K562 (cell line): Measurements from ENCODE around the gene TLCD1. TPM values are rescaled to one million over a fixed set of nuclear protein-coding genes. Genes with fewer than 3 reads are reported as not detected.

ENCODE experiments used
- E2F3 ChIP-seq: fragments of 250-450 bp; sonication (Bioruptor Pico); IDR thresholded peaks from 2 replicates; pipeline ENCODE4 v1.4.0; 2020; ENCODE audit warnings: mild to moderate bottlenecking
- E2F6 ChIP-seq, 2 experiments: IDR thresholded peaks; 2 replicates each; pipeline ENCODE4 v1.6.1; 2011; ENCODE audit warnings: borderline replicate concordance in 1 of 2, control low read depth in 1 of 2, low read depth in 1 of 2, low read length in 1 of 2, mild to moderate bottlenecking in 1 of 2, mixed read lengths in 1 of 2, moderate library complexity in 1 of 2; ENCODE audit not compliant: insufficient read depth in 1 of 2, insufficient read length in 1 of 2, poor library complexity in 1 of 2, severe bottlenecking in 1 of 2; ENCODE audit errors: extremely low read depth in 1 of 2
- FOXK1 ChIP-seq: sonication (generic); formaldehyde crosslinking; IDR thresholded peaks from 2 replicates; pipeline ENCODE4 v1.8.0; 2022; ENCODE audit warnings: missing genetic modification reagents, mild to moderate bottlenecking, borderline replicate concordance
- GTF2B ChIP-seq: IDR thresholded peaks from 2 replicates; pipeline ENCODE4 v1.6.1; 2011; ENCODE audit not compliant: insufficient read length; ENCODE audit errors: extremely low read depth
- MED1 ChIP-seq: sonication (generic); formaldehyde crosslinking; IDR thresholded peaks from 2 replicates; pipeline ENCODE4 v1.8.1; 2023; ENCODE audit warnings: missing genetic modification reagents, borderline replicate concordance
- U2AF2 ChIP-seq: fragments of 200-400 bp; formaldehyde crosslinking; optimal IDR thresholded peaks from 2 replicates; pipeline ENCODE3; 2017; ENCODE audit warnings: low read depth, mild to moderate bottlenecking, low read length
- ZNF239 ChIP-seq: fragments of 250-450 bp; sonication (Bioruptor Pico); IDR thresholded peaks from 2 replicates; pipeline ENCODE4 v1.4.0; 2020; ENCODE audit warnings: mild to moderate bottlenecking
- ZNF318 ChIP-seq, 2 experiments: fragments of 450-650 bp; IDR thresholded peaks; 2 replicates each; pipeline ENCODE4 v1.6.1; 2016; ENCODE audit warnings: mild to moderate bottlenecking in 2 of 2, borderline replicate concordance in 1 of 2, low read depth in 1 of 2, moderate library complexity in 1 of 2
- polyA plus RNA-seq, 8 experiments: library from polyadenylated mRNA; depleted of rRNA in 4 of 8; stranded (reverse) in 5 of 8; unstranded in 3 of 8; fragments of >200 nt; fragmentation: Nextera tagmentation in 2 of 8; fragmentation: Illumina TruSeq in 1 of 8; extraction: Ambion mirVana in 2 of 8; extraction: Trizol in 1 of 8; gene quantifications; 2 replicates each; pipeline versions ENCODE4 v1.2.1 to v1.2.3, GENCODE V29; 2011 to 2014; ENCODE audit warnings: inconsistent platforms in 1 of 8, missing spikeins in 1 of 8
- total RNA-seq, 7 experiments: library from RNA; depleted of rRNA in 6 of 7; stranded (reverse); fragments of >200 nt in 6 of 7; fragmentation: Illumina TruSeq in 2 of 7; extraction: Trizol in 2 of 7; gene quantifications; 2 replicates each; pipeline versions ENCODE4 v1.2.1 to v1.2.3, GENCODE V29; 2011 to 2021; ENCODE audit warnings: low replicate concordance in 1 of 7
- TF ChIP-seq, protein P1 (sequence below), 2 experiments: fragments of 450-650 bp; IDR thresholded peaks; 2 replicates each; pipeline ENCODE4 v1.6.1; 2016
- TF ChIP-seq, protein P2 (sequence below): fragments of 250-450 bp; sonication (Bioruptor Pico); IDR thresholded peaks from 2 replicates; pipeline ENCODE4 v1.5.1; 2021; ENCODE audit warnings: mild to moderate bottlenecking

TLCD1 gene
- total and polyA plus RNA-seq, 9 of the 15 experiments (the other 6 are each of a cell fraction or from before 2014, with no cell fraction given): 6.8 to 37.7 (median 21.7) TPM

DNA sequence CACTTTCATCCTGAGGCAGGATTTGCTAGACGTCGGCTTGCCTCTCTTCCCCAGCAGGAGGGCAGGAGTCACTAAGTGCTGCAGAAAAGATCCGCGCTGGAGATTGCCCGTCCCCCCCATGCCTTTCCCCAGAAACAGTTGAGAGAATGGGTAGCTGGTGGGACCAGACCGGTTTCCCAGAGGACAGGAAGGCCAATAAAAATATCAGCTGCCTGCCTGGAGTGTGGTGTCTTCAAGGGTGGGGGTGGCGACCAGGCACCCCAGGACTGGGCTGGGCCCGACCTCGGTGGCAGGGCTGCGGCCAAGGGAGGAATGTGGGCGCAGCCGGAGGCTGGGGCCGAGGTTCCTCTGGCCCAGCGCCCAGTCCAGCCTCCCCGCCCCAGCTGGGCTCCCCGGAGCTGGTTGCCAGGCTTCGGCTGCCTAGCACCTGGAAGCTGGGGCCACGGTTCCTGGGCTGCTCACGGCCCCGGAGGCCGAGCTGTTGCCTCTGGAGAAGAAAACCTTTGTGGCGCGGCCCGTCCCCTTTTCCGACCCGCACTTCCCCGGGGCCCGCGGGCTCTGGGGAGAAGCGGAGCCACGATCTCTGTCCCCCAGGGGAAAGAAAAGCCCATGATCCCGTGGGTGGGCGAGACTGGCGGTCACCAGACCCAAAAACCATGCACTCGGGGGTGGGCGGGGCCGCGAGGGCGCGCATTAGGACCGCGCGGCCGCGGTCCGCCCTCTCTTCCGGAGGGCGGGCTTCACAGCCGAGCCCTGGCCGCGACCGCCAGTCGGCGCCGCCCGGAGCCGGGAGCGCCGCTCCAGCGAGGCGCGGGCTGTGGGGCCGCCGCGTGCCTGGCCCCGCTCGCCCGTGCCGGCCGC is 17.4 kb upstream of the TLCD1 start, which contains the start of gene TRAF4 (continued):
- peak; percentile 98 to 100 for TF ChIP-seq E2F6 (IDR thresholded peaks at IDR 0.05; ENCODE audit: borderline replicate concordance in 1 of 2, extremely low read depth in 1 of 2, insufficient read depth in 1 of 2, insufficient read length in 1 of 2, low read depth in 1 of 2, low read length in 1 of 2, poor library complexity in 1 of 2, severe bottlenecking in 1 of 2)
- no peak for TF ChIP-seq ZNF318 (IDR thresholded peaks at IDR 0.05; ENCODE audit: borderline replicate concordance in 1 of 2, low read depth in 1 of 2)
- TF ChIP-seq ZNF239: no peak
- TF ChIP-seq, protein P1, sequence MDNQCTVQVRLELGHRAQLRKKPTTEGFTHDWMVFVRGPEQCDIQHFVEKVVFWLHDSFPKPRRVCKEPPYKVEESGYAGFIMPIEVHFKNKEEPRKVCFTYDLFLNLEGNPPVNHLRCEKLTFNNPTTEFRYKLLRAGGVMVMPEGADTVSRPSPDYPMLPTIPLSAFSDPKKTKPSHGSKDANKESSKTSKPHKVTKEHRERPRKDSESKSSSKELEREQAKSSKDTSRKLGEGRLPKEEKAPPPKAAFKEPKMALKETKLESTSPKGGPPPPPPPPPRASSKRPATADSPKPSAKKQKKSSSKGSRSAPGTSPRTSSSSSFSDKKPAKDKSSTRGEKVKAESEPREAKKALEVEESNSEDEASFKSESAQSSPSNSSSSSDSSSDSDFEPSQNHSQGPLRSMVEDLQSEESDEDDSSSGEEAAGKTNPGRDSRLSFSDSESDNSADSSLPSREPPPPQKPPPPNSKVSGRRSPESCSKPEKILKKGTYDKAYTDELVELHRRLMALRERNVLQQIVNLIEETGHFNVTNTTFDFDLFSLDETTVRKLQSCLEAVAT (IDR thresholded peaks at IDR 0.05): peak in 1 of 2 experiments; percentile 63; a peak in 1 of 4 replicates
- TF ChIP-seq, protein P2, sequence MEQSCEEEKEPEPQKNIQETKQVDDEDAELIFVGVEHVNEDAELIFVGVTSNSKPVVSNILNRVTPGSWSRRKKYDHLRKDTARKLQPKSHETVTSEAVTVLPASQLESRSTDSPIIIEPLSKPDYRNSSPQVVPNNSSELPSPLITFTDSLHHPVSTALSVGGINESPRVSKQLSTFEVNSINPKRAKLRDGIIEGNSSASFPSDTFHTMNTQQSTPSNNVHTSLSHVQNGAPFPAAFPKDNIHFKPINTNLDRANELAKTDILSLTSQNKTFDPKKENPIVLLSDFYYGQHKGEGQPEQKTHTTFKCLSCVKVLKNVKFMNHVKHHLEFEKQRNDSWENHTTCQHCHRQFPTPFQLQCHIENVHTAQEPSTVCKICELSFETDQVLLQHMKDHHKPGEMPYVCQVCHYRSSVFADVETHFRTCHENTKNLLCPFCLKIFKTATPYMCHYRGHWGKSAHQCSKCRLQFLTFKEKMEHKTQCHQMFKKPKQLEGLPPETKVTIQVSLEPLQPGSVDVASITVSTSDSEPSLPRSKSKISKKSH (CRISPR knock-in tag): no peak
- TF ChIP-seq U2AF2: no peak
- TF ChIP-seq FOXK1 (CRISPR knock-in tag): no peak
- no peak for TF ChIP-seq GTF2B
- TF ChIP-seq E2F3: peak; percentile 71; the same call in 1 of the 2 replicates
- TF ChIP-seq MED1 (CRISPR knock-in tag): no peak
